ENCODE data around the gene CHEK2.

DNA sequence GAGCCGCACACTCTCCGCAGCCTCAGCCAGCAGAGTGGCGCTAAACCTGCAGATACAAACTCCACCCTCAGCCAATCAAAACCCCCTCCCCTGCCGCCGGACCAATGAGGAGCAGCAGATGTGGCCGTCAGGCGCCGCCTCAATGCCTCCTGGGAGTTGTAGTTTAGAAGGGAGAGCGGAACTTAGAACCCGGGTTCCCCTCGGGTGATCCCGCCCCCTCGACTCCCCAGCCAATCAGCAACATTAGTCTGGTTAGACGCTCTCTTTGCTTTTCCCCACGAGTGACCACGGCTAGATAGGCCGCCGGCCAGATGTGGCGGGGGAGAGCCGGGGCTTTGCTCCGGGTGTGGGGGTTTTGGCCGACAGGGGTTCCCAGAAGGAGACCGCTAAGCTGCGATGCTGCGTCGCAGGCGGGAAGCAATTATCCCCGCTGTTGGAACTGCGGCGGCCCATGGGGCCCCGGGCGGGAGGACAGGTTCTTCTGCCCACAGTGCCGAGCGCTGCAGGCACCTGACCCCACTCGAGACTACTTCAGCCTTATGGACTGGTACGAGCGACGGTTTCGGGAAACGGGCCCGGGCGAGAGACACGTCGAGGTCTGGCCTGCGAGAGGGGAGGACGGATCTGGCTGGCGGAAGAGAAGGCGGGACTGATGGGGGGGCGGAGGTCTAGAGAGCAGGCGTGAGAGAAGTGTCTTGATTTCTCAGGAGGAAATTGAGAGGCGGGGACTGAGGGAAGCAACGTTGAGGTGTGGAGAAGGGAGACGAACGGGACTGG, at the start of gene CHEK2, which contains the start of gene HSCB:
- TF ChIP-seq, protein P1, sequence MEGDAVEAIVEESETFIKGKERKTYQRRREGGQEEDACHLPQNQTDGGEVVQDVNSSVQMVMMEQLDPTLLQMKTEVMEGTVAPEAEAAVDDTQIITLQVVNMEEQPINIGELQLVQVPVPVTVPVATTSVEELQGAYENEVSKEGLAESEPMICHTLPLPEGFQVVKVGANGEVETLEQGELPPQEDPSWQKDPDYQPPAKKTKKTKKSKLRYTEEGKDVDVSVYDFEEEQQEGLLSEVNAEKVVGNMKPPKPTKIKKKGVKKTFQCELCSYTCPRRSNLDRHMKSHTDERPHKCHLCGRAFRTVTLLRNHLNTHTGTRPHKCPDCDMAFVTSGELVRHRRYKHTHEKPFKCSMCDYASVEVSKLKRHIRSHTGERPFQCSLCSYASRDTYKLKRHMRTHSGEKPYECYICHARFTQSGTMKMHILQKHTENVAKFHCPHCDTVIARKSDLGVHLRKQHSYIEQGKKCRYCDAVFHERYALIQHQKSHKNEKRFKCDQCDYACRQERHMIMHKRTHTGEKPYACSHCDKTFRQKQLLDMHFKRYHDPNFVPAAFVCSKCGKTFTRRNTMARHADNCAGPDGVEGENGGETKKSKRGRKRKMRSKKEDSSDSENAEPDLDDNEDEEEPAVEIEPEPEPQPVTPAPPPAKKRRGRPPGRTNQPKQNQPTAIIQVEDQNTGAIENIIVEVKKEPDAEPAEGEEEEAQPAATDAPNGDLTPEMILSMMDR (conservative IDR thresholded peaks at IDR 0.05 in 1 of 2, IDR thresholded peaks at IDR 0.05 in 1 of 2; ENCODE audit: extremely low read depth in 1 of 2, insufficient read depth in 1 of 2, low read depth in 1 of 2, low read length in 2 of 2), result no peak
- no peak for TF ChIP-seq EZH2 (IDR thresholded peaks at IDR 0.05; ENCODE audit: borderline replicate concordance, low read length)

Data from mammary epithelial cell (primary cell).